Heart right ventricle (tissue), 16 donors: ENCODE measurements around the gene AP2A1. TPM values are rescaled to one million over a fixed set of nuclear protein-coding genes. Genes with fewer than 3 reads are reported as not detected.

ENCODE experiments used
- ATAC-seq, 8 donors: fragments of 200-7000 bp; cut with Tn5 transposase; one replicate each; pipeline ENCODE4 v1.9.1; 2020; ENCODE audit warnings: mild to moderate bottlenecking in 8 of 8, moderate library complexity in 8 of 8, moderate number of reproducible peaks in 1 of 8
- DNase-seq, 2 donors: peaks; one replicate each; pipeline ENCODE4 v3.0.0-alpha.2; 2020
- H3K27ac ChIP-seq, 10 donors: fragments of 200-600 bp; sonication (generic) in 2 of 10; one replicate each; pipeline versions ENCODE4 v1.5.0 to v1.8.0; 2020 to 2022; ENCODE audit warnings: mild to moderate bottlenecking in 3 of 10
- H3K27me3 ChIP-seq, 7 donors: fragments of 200-600 bp; one replicate each; pipeline ENCODE4 v1.8.0; 2021 to 2022; ENCODE audit warnings: mild to moderate bottlenecking in 2 of 7
- H3K36me3 ChIP-seq, 9 donors: fragments of 200-600 bp; sonication (generic) in 1 of 9; one replicate each; pipeline versions ENCODE4 v1.5.0 to v1.8.0; 2020 to 2022; ENCODE audit warnings: mild to moderate bottlenecking in 2 of 9
- H3K4me1 ChIP-seq, 9 donors: fragments of 200-600 bp; sonication (generic) in 1 of 9; one replicate each; pipeline versions ENCODE4 v1.5.0 to v1.8.0; 2020 to 2022; ENCODE audit warnings: mild to moderate bottlenecking in 4 of 9
- H3K4me3 ChIP-seq, 10 donors: fragments of 200-600 bp; sonication (generic) in 2 of 10; one replicate each; pipeline versions ENCODE4 v1.5.0 to v1.8.0; 2020 to 2022; ENCODE audit warnings: mild to moderate bottlenecking in 7 of 10, moderate library complexity in 2 of 10
- H3K9me3 ChIP-seq, 11 donors: fragments of 200-600 bp in 10 of 11; sonication (generic) in 2 of 11; one replicate each; pipeline versions ENCODE4 v1.5.0 to v1.8.0; 2013 to 2022; ENCODE audit warnings: mild to moderate bottlenecking in 2 of 11, control low read depth in 1 of 11, moderate library complexity in 1 of 11
- WGBS, 2 donors: extraction: QIAGEN DNeasy Blood & Tissue Kit; methylation state at CpG; one replicate each; pipeline ENCODE4 v1.1.7; 2013; ENCODE audit warnings: inconsistent platforms in 1 of 2; 5-methylcytosine and 5-hydroxymethylcytosine counted together
- intact Hi-C, 10 donors: fragments of 100-400 bp; cut with DNase I; formaldehyde crosslinking; loops; one replicate each; pipeline versions ENCODE4 v1.11.1 to v1.14.2; 2022
- polyA plus RNA-seq, 2 donors: library from polyadenylated mRNA; stranded (reverse); fragments of 200-250 nt; gene quantifications; one replicate each; pipeline ENCODE4 v1.2.3, GENCODE V29; 2013
- total RNA-seq, 10 donors: library from RNA; stranded (reverse); fragmentation: NEBNext Ultra II Directional in 3 of 10; extraction: Animal tissue kit (Norgen Biotek cat#: 25700) in 3 of 10; gene quantifications; one replicate each; pipeline versions ENCODE4 v1.2.1 to v1.2.4, GENCODE V29; 2021 to 2023
- TF ChIP-seq, protein P1 (sequence below), 9 donors: fragments of 200-600 bp; sonication (generic) in 2 of 9; IDR thresholded peaks; one replicate each; pipeline versions ENCODE4 v1.5.0 to v1.8.0; 2021 to 2022; ENCODE audit warnings: antibody characterized with exemption in 9 of 9, mild to moderate bottlenecking in 5 of 9, moderate library complexity in 1 of 9
- donor health status: Arrhythmogenic right ventricular cardiomyopathy.
- donor health status: ischemic (EF 13 %, LVEDD 7.1; RV severe dilation, severe dysfunction).
- donor health status: healthy with polysubstance abuse.
- donor health status: DM: no; HTN: yes; CAD: no.
- donor health status: DM: no; HTN: no; CAD: no.
- donor health status: ischemic (EF 25% LVEDD 6.9; RV normal size, moderate dysfunction).
- donor health status: ischemic (EF 25% LVEDD 5.7; RV mildly dilated, moderate dysfunction).
- donor health status: healthy.
- donor health status: DM: yes; HTN: yes; CAD: no.
- donor health status: Ischemic cardiomyopathy.
- donor health status: ischemic (EF 35%, LVEDD 5.7; RV mildly dilated, moderate dysfunction).
- donor health status: nonischemic (EF 11% LVEDD 7.7; RV severe dilation, severe dysfunction).
- donor health status: DM: yes; HTN: yes; CAD: no.
- donor health status: PGD.
- donor health status: ischemic (EF 29% LVEDD 5.4; RV normal size, mild dysfunction).
- donor health status: nonischemic (EF 23%, LVEDD 6.1; RV moderate dilation, normal function).

Gene AP2A1
- total and polyA plus RNA-seq, 12 donors = 36.1 to 108 (median 62.6) TPM

DNA sequence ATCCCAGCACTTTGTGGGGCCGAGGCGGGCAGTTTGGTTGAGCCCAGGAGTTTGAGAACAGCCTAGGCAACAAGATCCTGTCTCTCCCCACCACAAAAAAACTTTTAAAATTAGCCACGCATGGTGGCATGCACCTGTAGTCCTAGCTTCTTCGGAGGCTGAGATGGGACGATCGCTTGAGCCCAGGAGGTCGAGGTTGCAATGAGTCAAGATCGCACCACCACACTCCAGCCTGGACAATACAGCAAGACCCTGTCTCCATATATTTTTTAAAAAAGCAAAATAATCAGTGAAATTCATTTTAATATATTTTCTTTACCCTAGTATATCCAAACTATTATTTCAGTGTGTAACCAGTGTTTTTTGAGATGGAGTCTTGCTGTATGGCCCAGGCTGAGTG is 8.2 kb downstream of the AP2A1 start:
- 96 to 98% methylated on average over 8 of the region's 8 CpGs for WGBS, 2 donors
- intact Hi-C loops = no loop called here
- H3K4me1 ChIP-seq = peaks cover 0 to 25% (median 4%) of the 10 kb centered on the region in 9 donors
- H3K9me3 ChIP-seq = no peaks in the 10 kb centered on the region
- H3K36me3 ChIP-seq = peaks cover 0 to 58% (median 0%) of the 10 kb centered on the region in 9 donors
- no peak overlapping the region for H3K4me3 ChIP-seq
- no peak for DNase-seq
- no peaks in the 10 kb centered on the region for H3K27me3 ChIP-seq
- no peak overlapping the region for H3K27ac ChIP-seq
- TF ChIP-seq, protein P1, sequence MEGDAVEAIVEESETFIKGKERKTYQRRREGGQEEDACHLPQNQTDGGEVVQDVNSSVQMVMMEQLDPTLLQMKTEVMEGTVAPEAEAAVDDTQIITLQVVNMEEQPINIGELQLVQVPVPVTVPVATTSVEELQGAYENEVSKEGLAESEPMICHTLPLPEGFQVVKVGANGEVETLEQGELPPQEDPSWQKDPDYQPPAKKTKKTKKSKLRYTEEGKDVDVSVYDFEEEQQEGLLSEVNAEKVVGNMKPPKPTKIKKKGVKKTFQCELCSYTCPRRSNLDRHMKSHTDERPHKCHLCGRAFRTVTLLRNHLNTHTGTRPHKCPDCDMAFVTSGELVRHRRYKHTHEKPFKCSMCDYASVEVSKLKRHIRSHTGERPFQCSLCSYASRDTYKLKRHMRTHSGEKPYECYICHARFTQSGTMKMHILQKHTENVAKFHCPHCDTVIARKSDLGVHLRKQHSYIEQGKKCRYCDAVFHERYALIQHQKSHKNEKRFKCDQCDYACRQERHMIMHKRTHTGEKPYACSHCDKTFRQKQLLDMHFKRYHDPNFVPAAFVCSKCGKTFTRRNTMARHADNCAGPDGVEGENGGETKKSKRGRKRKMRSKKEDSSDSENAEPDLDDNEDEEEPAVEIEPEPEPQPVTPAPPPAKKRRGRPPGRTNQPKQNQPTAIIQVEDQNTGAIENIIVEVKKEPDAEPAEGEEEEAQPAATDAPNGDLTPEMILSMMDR (IDR thresholded peaks at IDR 0.05) = no peak
- no peak for ATAC-seq

DNA sequence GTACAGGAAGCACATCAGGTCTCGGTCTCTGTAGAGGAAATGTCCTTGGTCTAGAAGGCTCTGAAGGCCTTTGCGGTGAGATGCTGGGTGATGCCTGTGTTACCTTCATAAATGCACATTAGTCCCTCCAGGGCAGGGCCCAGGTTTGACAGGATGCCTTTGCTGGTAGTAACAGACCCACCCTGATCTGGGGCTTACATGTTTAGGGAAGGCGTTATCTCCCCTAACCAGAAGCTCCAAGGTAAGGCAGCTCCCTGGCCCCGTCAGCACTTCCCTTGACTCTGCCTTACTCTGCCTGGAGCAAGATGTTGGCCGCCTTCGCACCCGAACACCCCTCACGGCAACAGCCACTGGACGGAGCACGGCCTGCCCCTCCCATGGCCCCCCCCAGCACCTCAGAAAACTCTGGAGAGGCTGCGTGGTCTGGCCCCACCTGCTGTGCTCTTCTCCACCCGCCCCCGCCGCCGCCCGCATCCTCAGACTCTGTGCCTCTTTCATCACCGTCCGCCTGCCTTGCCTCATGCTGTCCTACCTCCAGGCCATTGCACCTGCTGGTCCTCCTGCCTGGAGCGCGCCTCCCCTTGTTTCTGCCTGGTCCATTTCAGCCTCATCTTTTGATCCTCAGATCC is 9.1 kb downstream of the AP2A1 start:
- H3K4me1 ChIP-seq = peaks cover 0 to 27% (median 4%) of the 10 kb centered on the region in 9 donors
- no peak overlapping the region for H3K27ac ChIP-seq
- H3K27me3 ChIP-seq = no peaks in the 10 kb centered on the region
- peaks cover 0 to 63% (median 0%) of the 10 kb centered on the region in 9 donors for H3K36me3 ChIP-seq
- no peak overlapping the region for H3K4me3 ChIP-seq
- peak in 1 of 8 donors; percentile 31 for ATAC-seq
- intact Hi-C loops = no loop called here
- DNase-seq = no peak
- WGBS, 2 donors = 94 to 95% methylated on average over 20 of the region's 20 CpGs
- H3K9me3 ChIP-seq = no peaks in the 10 kb centered on the region
- TF ChIP-seq, protein P1 (IDR thresholded peaks at IDR 0.05) = no peak

DNA sequence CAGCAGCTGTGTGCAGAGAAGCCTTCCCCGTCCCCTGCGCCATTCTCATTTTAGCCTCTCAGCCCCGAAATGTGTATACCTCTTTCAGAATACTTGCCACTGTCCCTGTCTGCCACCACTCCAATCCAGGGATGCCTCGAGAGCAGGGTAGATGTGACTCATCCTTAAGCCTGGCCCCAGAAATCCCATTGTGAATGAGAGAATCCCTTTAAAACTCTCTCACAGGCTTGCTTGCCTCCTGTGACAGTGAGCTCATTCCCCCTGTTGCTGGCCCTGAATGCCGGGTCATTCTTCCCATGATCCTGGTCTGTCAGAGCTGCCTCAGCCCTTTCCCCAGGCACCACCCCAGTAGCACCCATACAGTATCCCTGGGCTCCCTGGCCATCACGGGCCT is 9.6 kb downstream of the AP2A1 start:
- WGBS, 2 donors = 90 to 95% methylated on average over 6 of the region's 6 CpGs
- Histone ChIP-seq H3K4me3 (no peak overlapping the region), H3K9me3 (no peaks in the 10 kb centered on the region), H3K36me3 (peaks cover 0 to 58% (median 0%) of the 10 kb centered on the region in 9 donors), H3K27ac (no peak overlapping the region), H3K27me3 (no peaks in the 10 kb centered on the region), H3K4me1 (peaks cover 0 to 32% (median 4%) of the 10 kb centered on the region in 9 donors)
- intact Hi-C loops = no loop called here
- no peak for ATAC-seq
- TF ChIP-seq, protein P1 (IDR thresholded peaks at IDR 0.05) = no peak
- no peak for DNase-seq

DNA sequence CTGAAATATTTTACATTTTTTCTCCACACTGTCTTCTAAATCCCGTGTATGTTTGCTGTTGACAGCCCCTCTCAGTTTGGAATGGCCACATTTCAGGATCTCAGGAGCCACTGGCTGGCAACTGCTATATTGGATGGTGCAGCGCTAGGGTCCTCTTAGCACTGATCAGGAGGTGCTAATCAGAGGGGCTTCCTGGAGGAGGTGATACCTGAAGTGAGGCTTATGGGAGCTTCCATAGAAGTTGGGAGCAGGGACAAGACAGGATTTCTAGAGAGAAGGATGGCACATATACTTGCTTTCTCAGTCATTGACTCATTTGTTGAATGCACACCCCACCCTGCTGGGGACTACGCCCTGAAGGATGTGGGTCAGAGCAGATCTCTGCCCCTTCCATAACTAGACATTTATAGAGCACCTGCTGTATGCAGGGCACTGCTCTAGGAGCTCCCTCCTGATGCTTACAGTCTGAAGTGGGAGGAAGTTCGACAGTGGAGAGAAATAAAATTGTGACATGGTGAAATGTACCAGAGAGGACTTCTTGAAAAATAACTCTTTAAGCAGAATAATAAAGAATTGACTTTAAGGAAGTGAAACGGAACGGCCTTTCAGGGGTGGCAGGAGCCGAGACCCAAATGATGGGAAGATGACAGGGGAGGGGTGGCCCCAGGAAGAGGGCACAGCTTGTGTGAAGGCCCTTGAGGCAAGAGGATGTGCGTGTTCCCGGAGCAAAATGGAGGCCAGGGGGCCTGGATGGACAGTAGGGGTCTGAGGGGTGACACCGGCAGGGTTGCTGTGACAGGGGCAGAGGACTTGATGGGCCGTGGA is 13.1 kb downstream of the AP2A1 start:
- Histone ChIP-seq H3K4me3 (no peak overlapping the region), H3K4me1 (peaks cover 0 to 26% (median 0%) of the 10 kb centered on the region in 9 donors), H3K36me3 (peaks cover 0 to 72% (median 25%) of the 10 kb centered on the region in 9 donors), H3K9me3 (no peaks in the 10 kb centered on the region), H3K27ac (peak overlapping the region in 1 of 10 donors; percentile 60), H3K27me3 (no peaks in the 10 kb centered on the region)
- 81 to 84% methylated on average over 11 of the region's 11 CpGs for WGBS, 2 donors
- no peak for DNase-seq
- ATAC-seq = peak in 3 of 8 donors; percentile 14 to 38 (median 20)
- intact Hi-C loops = no loop called here
- TF ChIP-seq, protein P1 (IDR thresholded peaks at IDR 0.05) = no peak
